C4-2B (cell line): Measurements from ENCODE around the gene PDE4A.
"Not testable (repeated sequence)": the region's sequence is repeated elsewhere in the genome, so short reads cannot be mapped to it uniquely, and the experiment has no call there.

Experiments
- H3K27ac ChIP-seq: fragments of 450-650 bp; 2 replicates; pipeline ENCODE4 v1.5.1; 2017
- CTCF ChIP-seq: fragments of 450-650 bp; conservative IDR thresholded peaks from 2 replicates; pipeline ENCODE4 v1.5.1; 2017; ENCODE audit warnings: mild to moderate bottlenecking
- ZFX ChIP-seq: fragments of 450-650 bp; IDR thresholded peaks from 2 replicates; pipeline ENCODE4 v1.6.1; 2017

The PDE4A gene

GRCh38 chr19:10420444-10421239, at the start of gene PDE4A:
TSS of gene PDE4A (plus strand) at chr19:10420538. CDS start at chr19:10420765, 227 bp downstream.
- no peak for TF ChIP-seq ZFX
- TF ChIP-seq CTCF = peak; percentile 70

GRCh38 chr19:10372690-10373089, 47.6 kb upstream of the PDE4A start:
- H3K27ac ChIP-seq = no peak overlapping the region

More at GRCh38 chr19:10420444-10421239, at the start of gene PDE4A:
- peak within 1 kb of the TSS; percentile 27 for H3K27ac ChIP-seq

GRCh38 chr19:10374931-10375330, 45.4 kb upstream of the PDE4A start:
- H3K27ac ChIP-seq = no peak overlapping the region
- TF ChIP-seq CTCF (no peak), ZFX (no peak)

More at GRCh38 chr19:10372690-10373089, 47.6 kb upstream of the PDE4A start:
- TF ChIP-seq ZFX (no peak), CTCF (no peak)

- not testable (repeated sequence) for H3K27ac ChIP-seq
Measured at GRCh38 chr19:10377140-10377640, 43.1 kb upstream of the PDE4A start.

- H3K27ac ChIP-seq = no peak overlapping the region
- TF ChIP-seq CTCF = no peak
- no peak for TF ChIP-seq ZFX
Measured at GRCh38 chr19:10378124-10378523, 42.2 kb upstream of the PDE4A start.

- no peak for TF ChIP-seq CTCF
- no peak for TF ChIP-seq ZFX
- peak overlapping the region; percentile 81 for H3K27ac ChIP-seq
Measured at GRCh38 chr19:10379880-10380312, 40.4 kb upstream of the PDE4A start.

GRCh38 chr19:10380313-10381102, 39.8 kb upstream of the PDE4A start, which contains the start of gene TYK2:
TSS of gene TYK2 (minus strand) at chr19:10380572. CDS start at chr19:10378406, 2,166 bp downstream.
- TF ChIP-seq ZFX = no peak
- TF ChIP-seq CTCF = no peak
- H3K27ac ChIP-seq = peak within 1 kb of the TSS; percentile 81

GRCh38 chr19:10383223-10383499, 37.2 kb upstream of the PDE4A start:
- not testable (repeated sequence) for H3K27ac ChIP-seq
